Measurements from ENCODE around the gene PCGF3. TPM values are rescaled to one million over a fixed set of nuclear protein-coding genes. Genes with fewer than 3 reads are reported as not detected.

Gene PCGF3
- total and polyA plus RNA-seq, 5 donors = 25.0 to 30.1 (median 27.1) TPM

DNA sequence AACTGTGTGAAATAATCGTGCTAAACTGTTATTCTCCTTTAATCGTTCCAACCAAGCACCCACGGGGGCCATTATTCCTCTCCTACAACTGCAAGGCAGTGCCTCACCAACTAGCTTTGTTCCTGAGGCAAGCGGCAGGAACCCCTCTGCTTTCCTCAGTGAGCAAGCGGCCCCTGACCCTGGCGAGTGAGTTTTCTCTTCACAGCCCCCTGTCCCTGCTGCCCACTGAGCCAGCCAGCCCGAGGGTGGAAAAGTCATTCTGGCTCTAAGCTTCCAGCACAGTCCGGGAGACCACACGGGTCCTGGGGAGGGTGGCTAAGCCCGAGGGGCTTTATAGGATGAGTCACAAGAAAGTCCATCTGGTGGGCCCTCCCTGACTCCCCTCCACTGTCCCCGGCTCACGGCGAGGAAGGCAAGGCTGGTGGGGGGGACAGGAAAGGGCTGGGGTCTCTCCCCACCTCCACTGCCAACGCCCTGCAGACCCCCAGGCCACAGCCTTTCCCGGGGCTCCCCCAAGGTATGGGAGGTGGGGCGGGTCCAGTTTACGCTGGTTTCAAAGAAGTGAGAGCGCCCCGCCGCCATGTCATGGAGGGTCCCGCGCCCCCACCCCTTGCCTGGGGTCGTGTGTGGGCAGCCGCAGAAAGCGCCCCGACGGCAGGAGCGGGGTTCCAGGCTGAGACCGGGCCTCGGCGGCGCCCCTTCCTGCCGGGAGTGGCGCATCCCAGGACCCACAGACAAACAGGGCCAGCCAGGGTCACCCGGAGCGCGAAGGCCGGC is 75.3 kb downstream of the PCGF3 start:
- peak overlapping the region; percentile 65 for H3K27ac ChIP-seq (ENCODE audit: low read length)
- ATAC-seq (peak in 1 of 2 donors; percentile 8), DNase-seq (no peak)
- WGBS = 2% methylated on average over 38 of the region's 38 CpGs
- H3K9me3 ChIP-seq (ENCODE audit: control insufficient read depth, low read length) = no peaks in the 10 kb centered on the region
- H3K4me3 ChIP-seq (ENCODE audit: low read length) = peak overlapping the region; percentile 58
- intact Hi-C loops (cut with DNase I) = no loop called here
- H3K27me3 ChIP-seq (ENCODE audit: control insufficient read depth, insufficient read depth) = no peaks in the 10 kb centered on the region
- peaks cover 7% of the 10 kb centered on the region for H3K4me1 ChIP-seq (ENCODE audit: control insufficient read depth, insufficient read depth, low read length)

DNA sequence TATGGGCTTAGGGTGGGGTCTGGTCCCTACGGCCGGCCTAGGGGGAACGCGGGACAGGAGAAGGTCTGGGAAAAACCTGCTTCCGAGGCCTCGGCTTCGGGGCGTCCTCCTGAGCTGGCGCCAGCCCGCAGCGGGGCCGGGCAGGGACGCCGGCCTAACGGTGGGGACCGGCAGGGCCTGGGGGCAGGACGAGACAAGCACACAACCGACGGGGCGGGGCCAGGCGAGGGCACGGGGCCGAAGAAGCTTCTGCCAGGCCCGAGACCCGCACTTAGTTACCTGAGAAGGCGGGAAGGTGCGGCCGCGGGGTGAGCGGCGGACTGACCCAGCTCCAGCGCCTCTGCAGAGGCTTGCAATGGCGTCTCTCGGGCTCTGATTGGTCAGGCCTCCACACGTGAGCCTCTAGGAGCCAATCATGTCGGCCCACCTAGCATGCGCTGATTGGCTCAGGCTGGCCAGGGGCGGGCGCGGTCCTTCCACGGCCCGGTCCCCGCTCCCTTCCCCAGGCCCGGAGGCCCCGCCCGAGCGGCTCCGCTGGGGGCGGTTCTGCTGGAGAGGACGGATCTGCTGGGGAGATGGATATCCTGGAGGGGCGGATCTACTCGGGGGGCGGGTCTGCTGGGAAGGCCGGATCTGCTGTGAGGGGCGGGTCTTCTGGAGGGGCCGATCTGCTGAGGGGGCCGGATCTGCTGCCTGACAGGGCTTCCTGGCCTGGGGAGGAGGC is 76.0 kb downstream of the PCGF3 start:
- under 1% methylated on average over 57 of the region's 57 CpGs for WGBS
- Histone ChIP-seq H3K4me1 (ENCODE audit: control insufficient read depth, insufficient read depth, low read length) (peaks cover 7% of the 10 kb centered on the region), H3K27ac (ENCODE audit: low read length) (peak overlapping the region; percentile 93), H3K27me3 (ENCODE audit: control insufficient read depth, insufficient read depth) (no peaks in the 10 kb centered on the region), H3K9me3 (ENCODE audit: control insufficient read depth, low read length) (no peaks in the 10 kb centered on the region), H3K4me3 (ENCODE audit: low read length) (peak overlapping the region; percentile 58)
- intact Hi-C loops (cut with DNase I) = no loop called here
- ATAC-seq (peak; percentile 97 to 98), DNase-seq (peak; percentile 99 to 100 (median 100))

- H3K9me3 ChIP-seq (ENCODE audit: control insufficient read depth, low read length) = no peaks in the 10 kb centered on the region
- 63% methylated on average over 57 of the region's 57 CpGs for WGBS
- H3K27ac ChIP-seq (ENCODE audit: low read length) = no peak overlapping the region
- intact Hi-C loops (cut with DNase I) = no loop called here
- ATAC-seq = no peak
- no peak overlapping the region for H3K4me3 ChIP-seq (ENCODE audit: low read length)
- no peaks in the 10 kb centered on the region for H3K27me3 ChIP-seq (ENCODE audit: control insufficient read depth, insufficient read depth)
- H3K4me1 ChIP-seq (ENCODE audit: control insufficient read depth, insufficient read depth, low read length) = peaks cover 4% of the 10 kb centered on the region
- DNase-seq = no peak
Measured at GRCh38 chr4:784401-785331, 79.0 kb downstream of the PCGF3 start.

- intact Hi-C loops (cut with DNase I) = no loop called here
- Histone ChIP-seq H3K4me1 (ENCODE audit: control insufficient read depth, insufficient read depth, low read length) (no peaks in the 10 kb centered on the region), H3K4me3 (ENCODE audit: low read length) (peak overlapping the region; percentile 34), H3K27me3 (ENCODE audit: control insufficient read depth, insufficient read depth) (no peaks in the 10 kb centered on the region), H3K9me3 (ENCODE audit: control insufficient read depth, low read length) (no peaks in the 10 kb centered on the region), H3K27ac (ENCODE audit: low read length) (no peak overlapping the region)
- 13% methylated on average over 57 of the region's 57 CpGs for WGBS
- DNase-seq = peak in 1 of 3 donors; percentile 52
- ATAC-seq = no peak
Measured at GRCh38 chr4:785332-786073, 79.9 kb downstream of the PCGF3 start.

GRCh38 chr4:786074-786741 is 80.6 kb downstream of the PCGF3 start:
- no peaks in the 10 kb centered on the region for H3K4me1 ChIP-seq (ENCODE audit: control insufficient read depth, insufficient read depth, low read length)

DNA sequence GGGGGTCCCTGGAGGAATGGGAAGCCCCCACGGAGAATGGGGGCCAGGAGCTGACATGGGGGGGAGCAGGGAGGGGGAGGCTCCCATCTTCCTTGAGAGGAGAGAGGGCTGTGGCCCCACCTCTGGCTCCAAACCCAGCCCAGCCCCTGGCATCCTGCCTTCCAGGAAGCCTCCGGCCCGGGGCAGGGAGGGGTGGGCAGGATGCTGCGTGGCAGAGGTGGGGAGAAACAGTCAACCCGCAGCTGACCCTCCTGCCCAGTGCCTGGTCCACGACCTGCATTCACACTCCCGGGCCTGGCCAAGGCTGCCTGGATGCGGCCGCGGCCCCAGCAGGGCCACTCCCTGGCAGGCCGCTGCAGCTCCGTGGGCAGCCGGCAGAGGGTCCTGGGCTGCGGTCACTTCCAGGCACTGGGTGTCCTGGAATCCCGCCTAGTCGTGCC is 81.2 kb downstream of the PCGF3 start:
- Histone ChIP-seq H3K27me3 (ENCODE audit: control insufficient read depth, insufficient read depth) (no peaks in the 10 kb centered on the region), H3K4me1 (ENCODE audit: control insufficient read depth, insufficient read depth, low read length) (no peaks in the 10 kb centered on the region), H3K27ac (ENCODE audit: low read length) (no peak overlapping the region), H3K4me3 (ENCODE audit: low read length) (peak overlapping the region; percentile 34), H3K9me3 (ENCODE audit: control insufficient read depth, low read length) (no peaks in the 10 kb centered on the region)
- WGBS = 25% methylated on average over 16 of the region's 16 CpGs
- DNase-seq (peak in 1 of 3 donors; percentile 78), ATAC-seq (no peak)
- intact Hi-C loops (cut with DNase I) = no loop called here

More at GRCh38 chr4:786074-786741, 80.6 kb downstream of the PCGF3 start:
- intact Hi-C loops (cut with DNase I) = no loop called here
- ATAC-seq (no peak), DNase-seq (peak in 1 of 3 donors; percentile 60)
- Histone ChIP-seq H3K4me3 (ENCODE audit: low read length) (peak overlapping the region; percentile 34), H3K27ac (ENCODE audit: low read length) (no peak overlapping the region), H3K9me3 (ENCODE audit: control insufficient read depth, low read length) (no peaks in the 10 kb centered on the region), H3K27me3 (ENCODE audit: control insufficient read depth, insufficient read depth) (no peaks in the 10 kb centered on the region)
- WGBS = 2% methylated on average over 72 of the region's 72 CpGs

DNA sequence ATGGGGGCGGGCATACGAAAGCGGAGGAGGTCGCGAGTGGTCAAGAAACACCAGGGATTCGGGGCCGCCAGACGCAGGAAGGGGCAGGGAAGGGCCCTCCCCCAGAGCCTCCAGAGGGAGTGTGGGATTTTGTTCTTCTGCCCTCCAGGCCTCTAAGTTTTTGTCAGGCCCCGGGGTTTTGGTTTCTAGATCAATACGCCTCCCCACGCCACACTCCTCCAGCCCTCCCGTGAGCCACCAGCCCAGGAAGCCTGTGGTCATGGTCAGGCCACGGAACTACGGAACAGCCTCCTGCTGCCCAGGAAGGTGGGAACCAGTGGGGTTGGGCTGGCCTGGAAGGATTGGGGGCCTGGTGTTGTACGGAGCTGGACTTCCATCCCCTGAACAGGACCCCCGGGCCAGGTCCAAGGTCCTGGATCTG is 81.9 kb downstream of the PCGF3 start:
- no peak overlapping the region for H3K4me3 ChIP-seq (ENCODE audit: low read length)
- ATAC-seq = no peak

GRCh38 chr4:788006-788635 is 82.5 kb downstream of the PCGF3 start:
- ATAC-seq (no peak), DNase-seq (no peak)
- Histone ChIP-seq H3K4me3 (ENCODE audit: low read length) (no peak overlapping the region), H3K27ac (ENCODE audit: low read length) (no peak overlapping the region), H3K27me3 (ENCODE audit: control insufficient read depth, insufficient read depth) (no peaks in the 10 kb centered on the region), H3K4me1 (ENCODE audit: control insufficient read depth, insufficient read depth, low read length) (no peaks in the 10 kb centered on the region), H3K9me3 (ENCODE audit: control insufficient read depth, low read length) (no peaks in the 10 kb centered on the region)
- intact Hi-C loops (cut with DNase I) = no loop called here
- whole genome bisulfite sequencing = 84% methylated on average over 19 of the region's 19 CpGs

More for the DNA sequence above, 81.9 kb downstream of the PCGF3 start:
- no peak overlapping the region for H3K27ac ChIP-seq (ENCODE audit: low read length)
- intact Hi-C loops (cut with DNase I) = no loop called here
- 71% methylated on average over 16 of the region's 16 CpGs for WGBS
- H3K9me3 ChIP-seq (ENCODE audit: control insufficient read depth, low read length) = no peaks in the 10 kb centered on the region
- no peaks in the 10 kb centered on the region for H3K27me3 ChIP-seq (ENCODE audit: control insufficient read depth, insufficient read depth)
- DNase-seq = no peak
- no peaks in the 10 kb centered on the region for H3K4me1 ChIP-seq (ENCODE audit: control insufficient read depth, insufficient read depth, low read length)

GRCh38 chr4:788636-789297 is 83.1 kb downstream of the PCGF3 start:
- Histone ChIP-seq H3K4me3 (ENCODE audit: low read length) (no peak overlapping the region), H3K27me3 (ENCODE audit: control insufficient read depth, insufficient read depth) (no peaks in the 10 kb centered on the region), H3K9me3 (ENCODE audit: control insufficient read depth, low read length) (no peaks in the 10 kb centered on the region), H3K4me1 (ENCODE audit: control insufficient read depth, insufficient read depth, low read length) (no peaks in the 10 kb centered on the region), H3K27ac (ENCODE audit: low read length) (no peak overlapping the region)
- DNase-seq (peak in 1 of 3 donors; percentile 77), ATAC-seq (no peak)
- WGBS = 57% methylated on average over 18 of the region's 18 CpGs
- intact Hi-C loops (cut with DNase I) = no loop called here

All from right cardiac atrium (tissue), 5 donors.